HEK293 (cell line): ENCODE measurements around the gene TCEAL4.

ENCODE experiments used
- CTCF ChIA-PET: fragments of 350-600 bp; formaldehyde crosslinking; extraction: SDS; loops from one replicate; lab custom pipeline; 2021; ENCODE audit warnings: antibody characterized with exemption; lab: Yijun Ruan, JAX
- POLR2A ChIA-PET: fragments of 300-600 bp; formaldehyde crosslinking; extraction: SDS; loops from one replicate; lab custom pipeline; 2020; ENCODE audit warnings: antibody characterized with exemption, inconsistent platforms; lab: Yijun Ruan, JAX
- H3K27ac ChIP-seq: fragments of 200-500 bp; sonication (Bioruptor generic); 2 replicates; pipeline ENCODE4 v1.5.1; 2014; ENCODE audit warnings: low read depth, low read length, control low read depth, inconsistent platforms; ENCODE audit errors: extremely low read depth
- H3K36me3 ChIP-seq, 2 experiments: fragments of 200-500 bp in 1 of 2; sonication (Bioruptor generic) in 1 of 2; 1 replicate in 1 of 2; 2 replicates in 1 of 2; pipeline ENCODE4 v1.5.1; 2014 to 2017; ENCODE audit warnings: inconsistent platforms in 2 of 2, low read length in 2 of 2; ENCODE audit not compliant: control insufficient read depth in 2 of 2, insufficient read depth in 1 of 2
- H3K4me1 ChIP-seq: fragments of 200-500 bp; sonication (Bioruptor generic); 2 replicates; pipeline ENCODE4 v1.5.1; 2014; ENCODE audit warnings: mild to moderate bottlenecking, low read length, inconsistent platforms; ENCODE audit not compliant: control insufficient read depth, insufficient read depth
- H3K4me3 ChIP-seq: 2 replicates; pipeline ENCODE4 v1.5.1; 2011; ENCODE audit warnings: low read depth, mild to moderate bottlenecking, control low read depth, low read length, moderate library complexity
- H3K9me3 ChIP-seq: fragments of 200-500 bp; sonication (Bioruptor generic); 2 replicates; pipeline ENCODE4 v1.5.1; 2014; ENCODE audit warnings: low read depth, low read length, inconsistent platforms; ENCODE audit not compliant: control insufficient read depth, insufficient read depth
- HOXC10 ChIP-seq: sonication (generic); formaldehyde crosslinking; IDR thresholded peaks from 2 replicates; pipeline ENCODE4 v1.8.1; 2023; ENCODE audit warnings: mild to moderate bottlenecking, missing genetic modification reagents
- MZF1 ChIP-seq: fragments of 450-650 bp; formaldehyde crosslinking; IDR thresholded peaks from 2 replicates; pipeline ENCODE4 v1.5.1; 2017; ENCODE audit warnings: missing biosample characterization, missing genetic modification characterization, borderline replicate concordance
- ZBTB17 ChIP-seq: fragments of 450-650 bp; formaldehyde crosslinking; IDR thresholded peaks from 2 replicates; pipeline ENCODE4 v1.5.1; 2016; ENCODE audit warnings: missing biosample characterization, missing genetic modification characterization
- ZBTB21 ChIP-seq: fragments of 450-650 bp; formaldehyde crosslinking; IDR thresholded peaks from 2 replicates; pipeline ENCODE4 v1.5.1; 2017; ENCODE audit warnings: missing biosample characterization, missing genetic modification characterization
- ZBTB44 ChIP-seq: fragments of 450-650 bp; IDR thresholded peaks from 2 replicates; pipeline ENCODE4 v1.5.1; 2018; ENCODE audit warnings: missing biosample characterization, mild to moderate bottlenecking, missing genetic modification characterization
- ZNF112 ChIP-seq: fragments of 450-650 bp; formaldehyde crosslinking; IDR thresholded peaks from 2 replicates; pipeline ENCODE4 v1.5.0; 2017; ENCODE audit warnings: missing biosample characterization, missing genetic modification characterization
- ZNF148 ChIP-seq: fragments of 450-650 bp; formaldehyde crosslinking; IDR thresholded peaks from 2 replicates; pipeline ENCODE4 v1.5.0; 2017; ENCODE audit warnings: missing biosample characterization, missing genetic modification characterization, borderline replicate concordance
- ZNF16 ChIP-seq: fragments of 450-650 bp; formaldehyde crosslinking; IDR thresholded peaks from 2 replicates; pipeline ENCODE4 v1.5.1; 2016; ENCODE audit warnings: low read depth, missing biosample characterization, missing genetic modification characterization
- ZNF292 ChIP-seq: fragments of 450-650 bp; formaldehyde crosslinking; IDR thresholded peaks from 2 replicates; pipeline ENCODE4 v1.5.1; 2016; ENCODE audit warnings: low read depth, missing biosample characterization, missing genetic modification characterization, borderline replicate concordance
- ZNF404 ChIP-seq: fragments of 450-650 bp; formaldehyde crosslinking; IDR thresholded peaks from 2 replicates; pipeline ENCODE4 v1.5.1; 2017; ENCODE audit warnings: missing biosample characterization, missing genetic modification characterization
- ZNF48 ChIP-seq: fragments of 450-650 bp; formaldehyde crosslinking; IDR thresholded peaks from 2 replicates; pipeline ENCODE4 v1.5.1; 2016; ENCODE audit warnings: missing biosample characterization, missing genetic modification characterization
- ZNF548 ChIP-seq: fragments of 450-650 bp; formaldehyde crosslinking; IDR thresholded peaks from 2 replicates; pipeline ENCODE4 v1.5.1; 2016; ENCODE audit warnings: missing biosample characterization, missing genetic modification characterization
- ZNF561 ChIP-seq: fragments of 450-650 bp; IDR thresholded peaks from 2 replicates; pipeline ENCODE4 v1.5.1; 2018; ENCODE audit warnings: missing biosample characterization, missing genetic modification characterization, borderline replicate concordance
- ZNF580 ChIP-seq: fragments of 450-650 bp; formaldehyde crosslinking; IDR thresholded peaks from 2 replicates; pipeline ENCODE4 v1.5.1; 2016; ENCODE audit warnings: missing biosample characterization, missing genetic modification characterization
- ZNF585B ChIP-seq: fragments of 450-650 bp; formaldehyde crosslinking; IDR thresholded peaks from 2 replicates; pipeline ENCODE4 v1.5.1; 2016; ENCODE audit warnings: missing biosample characterization, missing genetic modification characterization
- ZNF704 ChIP-seq: fragments of 450-650 bp; formaldehyde crosslinking; IDR thresholded peaks from 2 replicates; pipeline ENCODE4 v1.5.1; 2016; ENCODE audit warnings: missing biosample characterization, missing genetic modification characterization
- ZNF707 ChIP-seq: fragments of 450-650 bp; formaldehyde crosslinking; IDR thresholded peaks from 2 replicates; pipeline ENCODE4 v1.5.1; 2016; ENCODE audit warnings: missing biosample characterization, missing genetic modification characterization
- TF ChIP-seq, protein P1 (sequence below): fragments of 450-650 bp; formaldehyde crosslinking; IDR thresholded peaks from 2 replicates; pipeline ENCODE4 v1.5.1; 2016; ENCODE audit warnings: missing biosample characterization, missing genetic modification characterization, borderline replicate concordance
- TF ChIP-seq, protein P2 (sequence below): fragments of 450-650 bp; formaldehyde crosslinking; conservative IDR thresholded peaks from 2 replicates; pipeline ENCODE4 v1.5.1; 2016; ENCODE audit warnings: low read depth, missing biosample characterization, missing genetic modification characterization

TCEAL4 gene

GRCh38 chrX:103626855-103627254 lies 41.5 kb downstream of the TCEAL4 start:
- Histone ChIP-seq H3K4me3 (no peak overlapping the region), H3K9me3 (no peaks in the 10 kb centered on the region), H3K36me3 (peaks cover 0 to 5% of the 10 kb centered on the region in 2 experiments; a peak in 1 of 3 replicates), H3K27ac (no peak overlapping the region), H3K4me1 (peaks cover 4% of the 10 kb centered on the region; the same call in 1 of the 2 replicates)
- POLR2A ChIA-PET: no interaction called here
- no peak for TF ChIP-seq ZNF580
- TF ChIP-seq, protein P1, sequence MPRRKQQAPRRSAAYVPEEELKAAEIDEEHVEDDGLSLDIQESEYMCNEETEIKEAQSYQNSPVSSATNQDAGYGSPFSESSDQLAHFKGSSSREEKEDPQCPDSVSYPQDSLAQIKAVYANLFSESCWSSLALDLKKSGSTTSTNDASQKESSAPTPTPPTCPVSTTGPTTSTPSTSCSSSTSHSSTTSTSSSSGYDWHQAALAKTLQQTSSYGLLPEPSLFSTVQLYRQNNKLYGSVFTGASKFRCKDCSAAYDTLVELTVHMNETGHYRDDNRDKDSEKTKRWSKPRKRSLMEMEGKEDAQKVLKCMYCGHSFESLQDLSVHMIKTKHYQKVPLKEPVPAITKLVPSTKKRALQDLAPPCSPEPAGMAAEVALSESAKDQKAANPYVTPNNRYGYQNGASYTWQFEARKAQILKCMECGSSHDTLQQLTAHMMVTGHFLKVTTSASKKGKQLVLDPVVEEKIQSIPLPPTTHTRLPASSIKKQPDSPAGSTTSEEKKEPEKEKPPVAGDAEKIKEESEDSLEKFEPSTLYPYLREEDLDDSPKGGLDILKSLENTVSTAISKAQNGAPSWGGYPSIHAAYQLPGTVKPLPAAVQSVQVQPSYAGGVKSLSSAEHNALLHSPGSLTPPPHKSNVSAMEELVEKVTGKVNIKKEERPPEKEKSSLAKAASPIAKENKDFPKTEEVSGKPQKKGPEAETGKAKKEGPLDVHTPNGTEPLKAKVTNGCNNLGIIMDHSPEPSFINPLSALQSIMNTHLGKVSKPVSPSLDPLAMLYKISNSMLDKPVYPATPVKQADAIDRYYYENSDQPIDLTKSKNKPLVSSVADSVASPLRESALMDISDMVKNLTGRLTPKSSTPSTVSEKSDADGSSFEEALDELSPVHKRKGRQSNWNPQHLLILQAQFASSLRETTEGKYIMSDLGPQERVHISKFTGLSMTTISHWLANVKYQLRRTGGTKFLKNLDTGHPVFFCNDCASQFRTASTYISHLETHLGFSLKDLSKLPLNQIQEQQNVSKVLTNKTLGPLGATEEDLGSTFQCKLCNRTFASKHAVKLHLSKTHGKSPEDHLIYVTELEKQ (tag by site-specific recombination): no peak
- no peak for TF ChIP-seq ZBTB17 (tag by site-specific recombination)
- TF ChIP-seq HOXC10 (CRISPR knock-in tag): no peak
- no peak for TF ChIP-seq ZNF548 (tag by site-specific recombination)
- TF ChIP-seq MZF1 (tag by site-specific recombination): no peak
- no peak for TF ChIP-seq ZNF292 (tag by site-specific recombination)
- TF ChIP-seq ZBTB21 (tag by site-specific recombination): no peak
- TF ChIP-seq ZNF707 (tag by site-specific recombination): no peak
- no peak for TF ChIP-seq ZBTB44 (tag by site-specific recombination)
- TF ChIP-seq ZNF16 (tag by site-specific recombination): no peak
- TF ChIP-seq ZNF561 (tag by site-specific recombination): no peak
- TF ChIP-seq, protein P2, sequence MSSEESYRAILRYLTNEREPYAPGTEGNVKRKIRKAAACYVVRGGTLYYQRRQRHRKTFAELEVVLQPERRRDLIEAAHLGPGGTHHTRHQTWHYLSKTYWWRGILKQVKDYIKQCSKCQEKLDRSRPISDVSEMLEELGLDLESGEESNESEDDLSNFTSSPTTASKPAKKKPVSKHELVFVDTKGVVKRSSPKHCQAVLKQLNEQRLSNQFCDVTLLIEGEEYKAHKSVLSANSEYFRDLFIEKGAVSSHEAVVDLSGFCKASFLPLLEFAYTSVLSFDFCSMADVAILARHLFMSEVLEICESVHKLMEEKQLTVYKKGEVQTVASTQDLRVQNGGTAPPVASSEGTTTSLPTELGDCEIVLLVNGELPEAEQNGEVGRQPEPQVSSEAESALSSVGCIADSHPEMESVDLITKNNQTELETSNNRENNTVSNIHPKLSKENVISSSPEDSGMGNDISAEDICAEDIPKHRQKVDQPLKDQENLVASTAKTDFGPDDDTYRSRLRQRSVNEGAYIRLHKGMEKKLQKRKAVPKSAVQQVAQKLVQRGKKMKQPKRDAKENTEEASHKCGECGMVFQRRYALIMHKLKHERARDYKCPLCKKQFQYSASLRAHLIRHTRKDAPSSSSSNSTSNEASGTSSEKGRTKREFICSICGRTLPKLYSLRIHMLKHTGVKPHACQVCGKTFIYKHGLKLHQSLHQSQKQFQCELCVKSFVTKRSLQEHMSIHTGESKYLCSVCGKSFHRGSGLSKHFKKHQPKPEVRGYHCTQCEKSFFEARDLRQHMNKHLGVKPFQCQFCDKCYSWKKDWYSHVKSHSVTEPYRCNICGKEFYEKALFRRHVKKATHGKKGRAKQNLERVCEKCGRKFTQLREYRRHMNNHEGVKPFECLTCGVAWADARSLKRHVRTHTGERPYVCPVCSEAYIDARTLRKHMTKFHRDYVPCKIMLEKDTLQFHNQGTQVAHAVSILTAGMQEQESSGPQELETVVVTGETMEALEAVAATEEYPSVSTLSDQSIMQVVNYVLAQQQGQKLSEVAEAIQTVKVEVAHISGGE: no peak
- TF ChIP-seq ZNF112 (tag by site-specific recombination): no peak
- no peak for TF ChIP-seq ZNF148
- no peak for TF ChIP-seq ZNF48 (tag by site-specific recombination)
- TF ChIP-seq ZNF585B (tag by site-specific recombination): no peak
- TF ChIP-seq ZNF404 (tag by site-specific recombination): no peak
- TF ChIP-seq ZNF704 (tag by site-specific recombination): no peak
- CTCF ChIA-PET: no interaction called here
